K562 (cell line): ENCODE data around the gene AMBP. TPM values are rescaled to one million over a fixed set of nuclear protein-coding genes. Genes with fewer than 3 reads are reported as not detected.

ENCODE experiments used
- ATAC-seq: fragments of 200-7000 bp; cut with Tn5 transposase; 3 replicates; pipeline ENCODE4 v1.9.1; 2020; ENCODE audit warnings: moderate library complexity
- BruUV-seq: library from RNA; stranded (reverse); fragments of 400-500 nt; replicated peaks from 2 replicates; lab custom pipeline; 2021; lab: Mats Ljungman, UMichigan
- CTCF ChIA-PET: fragments of 300-600 bp; formaldehyde crosslinking; extraction: SDS; loops from one replicate; lab custom pipeline; 2021; ENCODE audit warnings: low intra/inter-chr PET ratio; lab: Yijun Ruan, JAX
- POLR2A ChIA-PET: fragments of 300-600, 350-650 bp; sonication (Branson Sonifier 250); formaldehyde crosslinking; extraction: SDS; loops from one replicate; lab custom pipeline; 2021; ENCODE audit warnings: antibody characterized with exemption, inconsistent platforms; lab: Yijun Ruan, JAX
- DNase-seq, 4 experiments: peaks; one replicate each; pipeline versions ENCODE4 v3.0.0 to v3.0.0-alpha.2; 2011 to 2018; ENCODE audit warnings: low spot score in 3 of 4, mixed read lengths in 3 of 4; ENCODE audit errors: extremely low read depth in 1 of 4
- FAIRE-seq: peaks from 2 replicates; lab custom pipeline; 2011; peaks lifted over from hg19 to GRCh38; lab: Jason Lieb, UNC
- H2AFZ ChIP-seq: 2 replicates; pipeline ENCODE4 v1.6.0; 2011; ENCODE audit warnings: low read depth, low read length, control low read depth, inconsistent platforms
- H3K27ac ChIP-seq: fragments of 200-600 bp; 3 replicates; pipeline ENCODE4 v1.8.0; 2011; ENCODE audit warnings: low read depth, mild to moderate bottlenecking, control low read depth, inconsistent platforms, low read length, moderate library complexity, mixed read lengths; ENCODE audit errors: extremely low read depth
- H3K27me3 ChIP-seq, 2 experiments: fragments of 300-600 bp in 1 of 2; 2 replicates in 1 of 2; 3 replicates in 1 of 2; pipeline versions ENCODE4 v1.6.0 to v1.8.0; 2011; ENCODE audit warnings: inconsistent platforms in 2 of 2, low read length in 2 of 2, mild to moderate bottlenecking in 1 of 2, mixed read lengths in 1 of 2, moderate library complexity in 1 of 2; ENCODE audit not compliant: control insufficient read depth in 2 of 2, insufficient read depth in 2 of 2
- H3K36me3 ChIP-seq: fragments of 300-600 bp; 3 replicates; pipeline ENCODE4 v1.8.0; 2011; ENCODE audit warnings: mild to moderate bottlenecking, low read length, inconsistent platforms; ENCODE audit not compliant: control insufficient read depth, insufficient read depth
- H3K4me1 ChIP-seq, 2 experiments: fragments of 200-600 bp in 1 of 2; replicated peaks in 1 of 2; 2 replicates in 1 of 2; 3 replicates in 1 of 2; pipeline versions ENCODE4 v1.5.1 to v1.8.0; 2011; ENCODE audit warnings: inconsistent platforms in 2 of 2, low read length in 2 of 2, mild to moderate bottlenecking in 1 of 2, mixed read lengths in 1 of 2, moderate library complexity in 1 of 2; ENCODE audit not compliant: control insufficient read depth in 2 of 2, insufficient read depth in 2 of 2
- H3K4me2 ChIP-seq: 2 replicates; pipeline ENCODE4 v1.6.1; 2011; ENCODE audit warnings: low read length, control low read depth, inconsistent platforms, mixed read lengths; ENCODE audit not compliant: insufficient read depth
- H3K4me3 ChIP-seq: fragments of 200-600 bp; sonication (generic), shearing (Covaris generic); 2 replicates; pipeline ENCODE4 v1.5.1; 2016; ENCODE audit warnings: control low read depth, inconsistent platforms
- H3K79me2 ChIP-seq: fragments of 200-600 bp; 3 replicates; pipeline ENCODE4 v1.8.0; 2011; ENCODE audit warnings: low read length, inconsistent platforms; ENCODE audit not compliant: control insufficient read depth, insufficient read depth
- H3K9ac ChIP-seq, 2 experiments: 2 replicates each; pipeline versions ENCODE4 v1.6.0 to v1.6.1; 2011; ENCODE audit warnings: low read depth in 2 of 2, low read length in 2 of 2, control low read depth in 1 of 2, inconsistent platforms in 1 of 2, mild to moderate bottlenecking in 1 of 2, mixed read lengths in 1 of 2; ENCODE audit not compliant: insufficient read depth in 1 of 2
- H3K9me1 ChIP-seq: one replicate; pipeline ENCODE4 v1.6.0; 2011; ENCODE audit warnings: inconsistent platforms, mild to moderate bottlenecking, low read length, moderate library complexity; ENCODE audit not compliant: control insufficient read depth, insufficient read depth
- H3K9me3 ChIP-seq: replicated peaks from 2 replicates; pipeline ENCODE4 v1.5.1; 2011; ENCODE audit warnings: low read depth, low read length, inconsistent platforms; ENCODE audit not compliant: control insufficient read depth, insufficient read depth
- H4K20me1 ChIP-seq: replicated peaks from 2 replicates; pipeline ENCODE4 v1.6.1; 2011; ENCODE audit warnings: low read length, inconsistent platforms, mixed read lengths; ENCODE audit not compliant: control insufficient read depth, insufficient read depth
- WGBS: fragments of 100-300 bp; shearing (Covaris generic); methylation state at CpG from one replicate; pipeline ENCODE4 v1.1.6; 2016; ENCODE audit warnings: low coverage, mixed read lengths; ENCODE audit not compliant: insufficient coverage; ENCODE audit errors: missing lambda C conversion rate; 5-methylcytosine and 5-hydroxymethylcytosine counted together
- in situ Hi-C: fragments of 300-500 bp; cut with MboI; formaldehyde crosslinking; loops from 4 replicates; pipeline ENCODE4 v1.15.0; 2018; ENCODE audit warnings: inconsistent platforms, mixed read lengths
- intact Hi-C: fragments of 100-400 bp; cut with micrococcal nuclease; formaldehyde crosslinking; loops from 2 replicates; pipeline ENCODE4 v1.14.2; 2022
- polyA plus RNA-seq, 8 experiments: library from polyadenylated mRNA; depleted of rRNA in 4 of 8; stranded (reverse) in 5 of 8; unstranded in 3 of 8; fragments of >200 nt; fragmentation: Nextera tagmentation in 2 of 8; fragmentation: Illumina TruSeq in 1 of 8; extraction: Ambion mirVana in 2 of 8; extraction: Trizol in 1 of 8; gene quantifications; 2 replicates each; pipeline versions ENCODE4 v1.2.1 to v1.2.3, GENCODE V29; 2011 to 2014; ENCODE audit warnings: inconsistent platforms in 1 of 8, missing spikeins in 1 of 8
- total RNA-seq, 7 experiments: library from RNA; depleted of rRNA in 6 of 7; stranded (reverse); fragments of >200 nt in 6 of 7; fragmentation: Illumina TruSeq in 2 of 7; extraction: Trizol in 2 of 7; gene quantifications; 2 replicates each; pipeline versions ENCODE4 v1.2.1 to v1.2.3, GENCODE V29; 2011 to 2021; ENCODE audit warnings: low replicate concordance in 1 of 7
- TF ChIP-seq, protein P1 (sequence below): IDR thresholded peaks from 2 replicates; pipeline ENCODE4 v1.6.1; 2016; ENCODE audit warnings: missing genetic modification characterization, missing compliant biosample characterization
- TF ChIP-seq, protein P2 (sequence below): sonication (generic); formaldehyde crosslinking; IDR thresholded peaks from 2 replicates; pipeline ENCODE4 v1.8.0; 2023; ENCODE audit warnings: mild to moderate bottlenecking, missing genetic modification reagents

AMBP gene
- total and polyA plus RNA-seq, 9 of the 15 experiments (the other 6 are each of a cell fraction or from before 2014, with no cell fraction given), result 1.3 TPM; not detected in 8

- ATAC-seq, result no peak
- FAIRE-seq, result no peak
- intact Hi-C loops, result no loop called here
These were observed 48.4 kb upstream of the AMBP start for GRCh38 chr9:114126247-114127060.

More at GRCh38 chr9:114126247-114127060, 48.4 kb upstream of the AMBP start:
- TF ChIP-seq, protein P1, sequence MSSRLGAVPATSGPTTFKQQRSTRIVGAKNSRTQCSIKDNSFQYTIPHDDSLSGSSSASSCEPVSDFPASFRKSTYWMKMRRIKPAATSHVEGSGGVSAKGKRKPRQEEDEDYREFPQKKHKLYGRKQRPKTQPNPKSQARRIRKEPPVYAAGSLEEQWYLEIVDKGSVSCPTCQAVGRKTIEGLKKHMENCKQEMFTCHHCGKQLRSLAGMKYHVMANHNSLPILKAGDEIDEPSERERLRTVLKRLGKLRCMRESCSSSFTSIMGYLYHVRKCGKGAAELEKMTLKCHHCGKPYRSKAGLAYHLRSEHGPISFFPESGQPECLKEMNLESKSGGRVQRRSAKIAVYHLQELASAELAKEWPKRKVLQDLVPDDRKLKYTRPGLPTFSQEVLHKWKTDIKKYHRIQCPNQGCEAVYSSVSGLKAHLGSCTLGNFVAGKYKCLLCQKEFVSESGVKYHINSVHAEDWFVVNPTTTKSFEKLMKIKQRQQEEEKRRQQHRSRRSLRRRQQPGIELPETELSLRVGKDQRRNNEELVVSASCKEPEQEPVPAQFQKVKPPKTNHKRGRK (tag), result peak; percentile 27; the same call in 1 of the 2 replicates
- TF ChIP-seq, protein P2, sequence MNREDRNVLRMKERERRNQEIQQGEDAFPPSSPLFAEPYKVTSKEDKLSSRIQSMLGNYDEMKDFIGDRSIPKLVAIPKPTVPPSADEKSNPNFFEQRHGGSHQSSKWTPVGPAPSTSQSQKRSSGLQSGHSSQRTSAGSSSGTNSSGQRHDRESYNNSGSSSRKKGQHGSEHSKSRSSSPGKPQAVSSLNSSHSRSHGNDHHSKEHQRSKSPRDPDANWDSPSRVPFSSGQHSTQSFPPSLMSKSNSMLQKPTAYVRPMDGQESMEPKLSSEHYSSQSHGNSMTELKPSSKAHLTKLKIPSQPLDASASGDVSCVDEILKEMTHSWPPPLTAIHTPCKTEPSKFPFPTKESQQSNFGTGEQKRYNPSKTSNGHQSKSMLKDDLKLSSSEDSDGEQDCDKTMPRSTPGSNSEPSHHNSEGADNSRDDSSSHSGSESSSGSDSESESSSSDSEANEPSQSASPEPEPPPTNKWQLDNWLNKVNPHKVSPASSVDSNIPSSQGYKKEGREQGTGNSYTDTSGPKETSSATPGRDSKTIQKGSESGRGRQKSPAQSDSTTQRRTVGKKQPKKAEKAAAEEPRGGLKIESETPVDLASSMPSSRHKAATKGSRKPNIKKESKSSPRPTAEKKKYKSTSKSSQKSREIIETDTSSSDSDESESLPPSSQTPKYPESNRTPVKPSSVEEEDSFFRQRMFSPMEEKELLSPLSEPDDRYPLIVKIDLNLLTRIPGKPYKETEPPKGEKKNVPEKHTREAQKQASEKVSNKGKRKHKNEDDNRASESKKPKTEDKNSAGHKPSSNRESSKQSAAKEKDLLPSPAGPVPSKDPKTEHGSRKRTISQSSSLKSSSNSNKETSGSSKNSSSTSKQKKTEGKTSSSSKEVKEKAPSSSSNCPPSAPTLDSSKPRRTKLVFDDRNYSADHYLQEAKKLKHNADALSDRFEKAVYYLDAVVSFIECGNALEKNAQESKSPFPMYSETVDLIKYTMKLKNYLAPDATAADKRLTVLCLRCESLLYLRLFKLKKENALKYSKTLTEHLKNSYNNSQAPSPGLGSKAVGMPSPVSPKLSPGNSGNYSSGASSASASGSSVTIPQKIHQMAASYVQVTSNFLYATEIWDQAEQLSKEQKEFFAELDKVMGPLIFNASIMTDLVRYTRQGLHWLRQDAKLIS (CRISPR knock-in tag), result no peak
- DNase-seq, result no peak
- Histone ChIP-seq H3K36me3 (no peaks in the 10 kb centered on the region), H3K79me2 (no peaks in the 10 kb centered on the region), H3K9ac (no peak overlapping the region), H3K9me1 (no peaks in the 10 kb centered on the region), H3K4me3 (no peak overlapping the region), H4K20me1 (no peaks in the 10 kb centered on the region), H2AFZ (no peak overlapping the region), H3K4me1 (no peaks in the 10 kb centered on the region), H3K9me3 (no peaks in the 10 kb centered on the region), H3K4me2 (no peak overlapping the region), H3K27me3 (peaks cover 3 to 29% of the 10 kb centered on the region in 2 experiments; a peak in 4 of 5 replicates), H3K27ac (no peak overlapping the region)
- 4% methylated on average over 11 of the region's 13 CpGs for WGBS
- ChIA-PET CTCF (no interaction called here), POLR2A (interaction anchor here (1.0 kb wide), 1 partner anchor 9 kb away, joined by 3 read pairs; no protein-coding TSS in a partner anchor)
- in situ Hi-C loops, result no loop called here
- no TSS peak for BruUV-seq
